ENCODE data around the gene ANAPC16. TPM values are rescaled to one million over a fixed set of nuclear protein-coding genes. Genes with fewer than 3 reads are reported as not detected.
A peak's percentile ranks its signal among the peaks of the same experiment; 100 is the strongest.
"Not testable (repeated sequence)": the region's sequence is repeated elsewhere in the genome, so short reads cannot be mapped to it uniquely, and the experiment has no call there.

The ANAPC16 gene
- total RNA-seq, 1 experiment from 2014 or later: 44.2 TPM

GRCh38 chr10:72261784-72262404 is 46.1 kb downstream of the ANAPC16 start:
- no peak for DNase-seq (ENCODE audit: low read depth)

GRCh38 chr10:72263613-72264241 is 47.9 kb downstream of the ANAPC16 start:
- DNase-seq (ENCODE audit: low read depth): peak; percentile 48

GRCh38 chr10:72264536-72264935 is 48.7 kb downstream of the ANAPC16 start:
- DNase-seq (ENCODE audit: low read depth): no peak

- DNase-seq (ENCODE audit: low read depth): no peak
Observed at GRCh38 chr10:72265508-72265907, 49.7 kb downstream of the ANAPC16 start.

- DNase-seq (ENCODE audit: low read depth): no peak
Observed at GRCh38 chr10:72265990-72266865, 50.4 kb downstream of the ANAPC16 start.

- no peak for DNase-seq (ENCODE audit: low read depth)
Observed at GRCh38 chr10:72267381-72267780, 51.6 kb downstream of the ANAPC16 start.

- no peak for DNase-seq (ENCODE audit: low read depth)
Observed at GRCh38 chr10:72267819-72268399, 52.1 kb downstream of the ANAPC16 start.

GRCh38 chr10:72268475-72269200 is 52.8 kb downstream of the ANAPC16 start:
- DNase-seq (ENCODE audit: low read depth): not testable (repeated sequence)

- no peak for DNase-seq (ENCODE audit: low read depth)
Observed at GRCh38 chr10:72270607-72271281, 54.9 kb downstream of the ANAPC16 start.

- DNase-seq (ENCODE audit: low read depth): peak; percentile 87
Observed at GRCh38 chr10:72272689-72273409, 57.0 kb downstream of the ANAPC16 start.

- peak; percentile 99 for DNase-seq (ENCODE audit: low read depth)
Observed at GRCh38 chr10:72273410-72274212, 57.8 kb downstream of the ANAPC16 start, which contains the start of gene DDIT4. DDIT4 (plus strand) TSS chr10:72273924; CDS start chr10:72274217, 293 bp downstream.

- no peak for DNase-seq (ENCODE audit: low read depth)
Observed at GRCh38 chr10:72274213-72274729, 58.5 kb downstream of the ANAPC16 start.

GRCh38 chr10:72274730-72275350 is 59.0 kb downstream of the ANAPC16 start:
- no peak for DNase-seq (ENCODE audit: low read depth)

GRCh38 chr10:72275351-72276012 is 59.7 kb downstream of the ANAPC16 start:
- no peak for DNase-seq (ENCODE audit: low read depth)

- no peak for DNase-seq (ENCODE audit: low read depth)
Observed at GRCh38 chr10:72276013-72276387, 60.2 kb downstream of the ANAPC16 start.

- DNase-seq (ENCODE audit: low read depth): no peak
Observed at GRCh38 chr10:72276421-72277339, 60.9 kb downstream of the ANAPC16 start.
